HL-60/S4 treated with retinoic acid at 250 ng/mL for 4 days and 3 days (cell line): ENCODE measurements around the gene ATP23.

Source experiments
- in situ Hi-C: fragments of 300-500 bp; cut with MboI; formaldehyde crosslinking; loops from 2 replicates; pipeline ENCODE4 v1.7.0; 2022; ENCODE audit warnings: low sequenced_read_pairs

ATP23 gene

GRCh38 chr12:57965766-57966165 lies 24.4 kb downstream of the ATP23 start:
- in situ Hi-C loops, result no loop called here

- in situ Hi-C loops, result no loop called here
Measured at GRCh38 chr12:57966536-57966935, 25.2 kb downstream of the ATP23 start.

DNA sequence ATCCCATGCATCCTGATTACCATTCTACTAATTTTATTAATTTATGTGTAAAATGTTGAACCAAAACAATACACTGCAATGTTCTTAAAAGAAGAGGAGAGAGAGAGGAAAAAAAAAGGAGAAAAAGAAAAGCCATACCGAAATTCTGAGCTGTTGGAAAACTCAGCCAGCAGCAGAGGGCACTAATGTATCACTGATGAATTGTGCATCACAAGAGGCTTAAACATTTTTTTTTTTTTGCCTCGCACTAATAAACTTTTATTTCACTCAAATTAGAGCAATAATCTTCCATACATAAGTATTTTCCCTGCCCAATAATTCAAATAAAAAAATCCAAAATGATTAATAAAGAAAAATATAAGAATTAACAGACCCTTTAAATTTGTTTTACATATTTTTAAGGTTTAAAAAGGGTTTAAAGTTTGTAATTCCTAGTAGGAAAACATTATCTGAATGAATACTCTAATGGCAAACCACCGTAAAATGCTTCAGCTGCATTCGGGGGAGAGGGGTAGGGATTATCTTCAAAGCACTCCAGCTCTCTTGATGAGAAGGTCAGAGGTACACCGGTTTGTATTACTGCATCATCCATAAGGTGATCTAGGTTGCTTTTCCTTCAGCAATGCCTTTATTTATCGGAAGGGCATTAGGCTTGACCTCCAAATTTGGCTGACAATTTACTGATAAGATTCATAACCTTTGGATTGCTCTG lies 41.9 kb downstream of the ATP23 start:
- in situ Hi-C loops, result loop anchor here (25.0 kb wide), 1 partner anchor 1179 kb away; no protein-coding TSS in a partner anchor

DNA sequence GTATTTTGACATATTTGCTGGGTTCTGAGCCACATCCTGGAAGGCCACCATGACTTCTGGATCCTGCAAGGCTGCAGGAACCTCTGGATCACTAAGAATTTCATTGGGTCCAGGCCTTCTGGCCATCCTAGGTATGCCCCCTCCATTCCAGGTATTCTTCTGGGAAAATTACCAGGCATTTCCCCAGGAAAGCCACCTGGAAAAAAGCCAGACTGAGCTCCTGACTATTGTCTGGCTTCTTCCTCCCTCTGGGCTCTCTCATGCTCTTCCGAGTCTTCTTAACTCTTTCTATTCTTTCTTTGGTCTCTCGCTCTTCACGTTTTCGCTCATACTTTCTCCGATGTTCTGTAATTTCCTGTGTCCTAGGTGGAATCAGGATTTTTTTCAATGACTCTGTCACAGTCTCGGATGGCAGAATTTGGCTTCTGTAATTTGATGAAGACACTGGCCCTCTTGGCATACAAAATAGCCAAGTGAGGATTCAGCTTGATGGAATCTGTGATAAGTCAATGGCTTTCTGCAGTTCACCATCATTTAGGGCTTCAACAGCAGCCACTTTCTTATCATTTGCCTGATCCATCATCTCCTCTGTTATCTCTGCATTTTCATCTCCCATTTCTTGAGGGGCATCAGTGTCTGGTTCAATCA lies 42.6 kb downstream of the ATP23 start:
- in situ Hi-C loops, result loop anchor here (25.0 kb wide), 1 partner anchor 1178 kb away; no protein-coding TSS in a partner anchor

GRCh38 chr12:57984629-57985151 lies 43.3 kb downstream of the ATP23 start:
- in situ Hi-C loops, result loop anchor here (25.0 kb wide), 1 partner anchor 1178 kb away; no protein-coding TSS in a partner anchor

GRCh38 chr12:57985685-57986084 lies 44.3 kb downstream of the ATP23 start:
- in situ Hi-C loops, result loop anchor here (25.0 kb wide), 1 partner anchor 1177 kb away; no protein-coding TSS in a partner anchor

GRCh38 chr12:57989838-57990237 lies 48.5 kb downstream of the ATP23 start:
- in situ Hi-C loops, result loop anchor here (25.0 kb wide), 1 partner anchor 1172 kb away; no protein-coding TSS in a partner anchor

- in situ Hi-C loops, result loop anchor here (25.0 kb wide), 1 partner anchor 1172 kb away; no protein-coding TSS in a partner anchor
Measured at GRCh38 chr12:57990241-57990883, 49.0 kb downstream of the ATP23 start.

- in situ Hi-C loops, result loop anchor here (25.0 kb wide), 1 partner anchor 1170 kb away; no protein-coding TSS in a partner anchor
Measured at GRCh38 chr12:57992001-57992400, 50.6 kb downstream of the ATP23 start.

DNA sequence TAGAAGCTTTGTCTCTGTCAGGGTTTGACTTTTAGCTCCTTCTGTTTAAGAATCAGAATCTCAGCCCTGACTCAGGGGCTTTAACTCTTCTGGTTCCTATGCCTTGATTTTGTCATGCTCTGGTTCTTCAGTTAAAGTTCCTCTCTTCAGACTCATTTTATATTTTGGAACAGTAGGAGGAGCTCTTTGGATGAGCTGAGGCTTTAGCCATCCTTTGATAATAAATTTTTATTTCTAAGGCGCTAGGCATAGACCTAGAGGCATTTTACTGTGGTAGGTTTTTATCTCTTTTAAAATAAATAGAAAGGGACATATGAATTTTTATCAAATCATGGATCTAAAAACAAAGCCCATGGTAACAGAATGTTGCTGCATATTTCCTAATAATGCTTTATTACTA lies 51.7 kb downstream of the ATP23 start:
- in situ Hi-C loops, result loop anchor here (25.0 kb wide), 1 partner anchor 1169 kb away; no protein-coding TSS in a partner anchor

- in situ Hi-C loops, result loop anchor here (25.0 kb wide), 1 partner anchor 1168 kb away; no protein-coding TSS in a partner anchor
Measured at GRCh38 chr12:57993834-57994233, 52.5 kb downstream of the ATP23 start.

GRCh38 chr12:57996520-57996919 lies 55.2 kb downstream of the ATP23 start:
- in situ Hi-C loops, result loop anchor here (25.0 kb wide), 1 partner anchor 1166 kb away; no protein-coding TSS in a partner anchor

DNA sequence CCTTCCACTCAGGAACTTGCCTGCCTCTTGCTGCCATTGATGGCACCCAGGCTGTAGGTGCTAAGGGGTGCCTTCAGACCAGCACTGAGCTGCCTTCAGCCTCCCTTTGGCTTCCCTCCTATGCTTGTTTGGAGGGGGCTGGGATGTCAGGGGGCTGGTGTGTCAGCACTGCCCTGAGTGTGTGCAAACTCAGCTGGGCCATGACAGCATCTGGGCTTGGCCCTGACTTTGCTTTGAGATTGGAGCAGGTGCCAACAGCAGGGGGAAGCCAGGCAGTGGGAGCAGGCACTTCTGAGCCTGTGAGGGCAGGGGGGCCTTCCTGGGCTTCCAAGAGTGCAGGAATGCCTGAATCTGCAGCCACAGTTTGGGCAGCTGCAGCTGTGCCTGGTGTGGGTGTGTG lies 56.9 kb downstream of the ATP23 start:
- in situ Hi-C loops, result loop anchor here (25.0 kb wide), 1 partner anchor 1164 kb away; no protein-coding TSS in a partner anchor

DNA sequence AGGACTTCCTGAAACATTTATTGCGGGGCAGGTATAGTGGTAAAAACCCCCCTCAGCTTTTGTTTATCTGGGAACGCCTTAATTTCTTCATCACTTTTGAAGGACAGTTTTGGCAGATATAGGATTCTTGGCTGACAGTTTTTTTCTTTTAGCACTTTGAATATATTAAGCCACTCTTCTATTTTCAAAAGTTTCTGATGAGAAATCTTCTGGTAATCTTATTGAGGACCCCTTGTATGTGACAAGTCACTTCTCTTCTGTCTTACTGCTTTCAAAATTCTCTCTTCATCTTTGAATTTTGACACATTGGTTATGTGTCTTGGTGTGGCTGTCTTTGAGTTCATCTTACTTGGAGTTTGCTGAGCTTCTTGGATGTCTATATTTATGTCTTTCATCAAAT lies 59.1 kb downstream of the ATP23 start:
- in situ Hi-C loops, result no loop called here

DNA sequence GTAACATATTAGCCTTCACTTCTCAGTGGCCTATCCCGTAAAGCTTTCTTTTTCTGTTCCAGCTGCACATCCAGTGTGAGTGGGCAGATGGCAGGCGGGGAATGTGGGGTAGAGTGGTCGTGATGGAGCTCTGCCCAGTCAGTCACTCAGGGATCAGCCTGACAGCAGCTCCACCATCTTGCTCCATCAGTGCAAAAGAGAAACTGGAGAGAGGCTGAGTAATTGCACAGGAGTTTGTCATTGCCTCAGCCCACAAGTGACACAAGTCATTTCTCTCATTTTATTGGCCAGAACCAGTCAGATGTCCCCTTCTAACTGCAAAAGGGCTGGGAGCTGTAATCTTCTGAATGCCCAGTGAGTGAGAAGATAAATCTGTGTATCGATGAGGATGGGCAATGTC lies 66.5 kb downstream of the ATP23 start:
- in situ Hi-C loops, result no loop called here

GRCh38 chr12:58008634-58009033 lies 67.3 kb downstream of the ATP23 start:
- in situ Hi-C loops, result no loop called here
